Adipocyte (in vitro differentiated cells): ENCODE data around the gene TINAGL1.
A peak's percentile ranks its signal among the peaks of the same experiment; 100 is the strongest.

Source experiments
- DNase-seq: peaks from one replicate; pipeline ENCODE4 v3.0.0-alpha.2; 2015; ENCODE audit warnings: low read depth
- H3K27me3 ChIP-seq: replicated peaks from 2 replicates; pipeline ENCODE4 v1.7.0; 2013; ENCODE audit warnings: mild to moderate bottlenecking, low read length, moderate library complexity; ENCODE audit not compliant: control insufficient read depth, insufficient read depth
- H3K36me3 ChIP-seq: 2 replicates; pipeline ENCODE4 v1.7.0; 2013; ENCODE audit warnings: low read length, mild to moderate bottlenecking, moderate library complexity; ENCODE audit not compliant: control insufficient read depth, insufficient read depth, severe bottlenecking
- H3K4me1 ChIP-seq: 2 replicates; pipeline ENCODE4 v1.7.0; 2013; ENCODE audit warnings: mild to moderate bottlenecking, low read length, moderate library complexity; ENCODE audit not compliant: control insufficient read depth, insufficient read depth
- H3K4me3 ChIP-seq: 2 replicates; pipeline ENCODE4 v1.7.0; 2013; ENCODE audit warnings: mild to moderate bottlenecking, low read length, moderate library complexity
- H3K9ac ChIP-seq: 2 replicates; pipeline ENCODE4 v1.7.0; 2013; ENCODE audit warnings: mild to moderate bottlenecking, low read length, moderate library complexity
- H3K9me3 ChIP-seq: 2 replicates; pipeline ENCODE4 v1.7.0; 2013; ENCODE audit warnings: mild to moderate bottlenecking, low read length, moderate library complexity; ENCODE audit not compliant: control insufficient read depth

Gene TINAGL1

DNA sequence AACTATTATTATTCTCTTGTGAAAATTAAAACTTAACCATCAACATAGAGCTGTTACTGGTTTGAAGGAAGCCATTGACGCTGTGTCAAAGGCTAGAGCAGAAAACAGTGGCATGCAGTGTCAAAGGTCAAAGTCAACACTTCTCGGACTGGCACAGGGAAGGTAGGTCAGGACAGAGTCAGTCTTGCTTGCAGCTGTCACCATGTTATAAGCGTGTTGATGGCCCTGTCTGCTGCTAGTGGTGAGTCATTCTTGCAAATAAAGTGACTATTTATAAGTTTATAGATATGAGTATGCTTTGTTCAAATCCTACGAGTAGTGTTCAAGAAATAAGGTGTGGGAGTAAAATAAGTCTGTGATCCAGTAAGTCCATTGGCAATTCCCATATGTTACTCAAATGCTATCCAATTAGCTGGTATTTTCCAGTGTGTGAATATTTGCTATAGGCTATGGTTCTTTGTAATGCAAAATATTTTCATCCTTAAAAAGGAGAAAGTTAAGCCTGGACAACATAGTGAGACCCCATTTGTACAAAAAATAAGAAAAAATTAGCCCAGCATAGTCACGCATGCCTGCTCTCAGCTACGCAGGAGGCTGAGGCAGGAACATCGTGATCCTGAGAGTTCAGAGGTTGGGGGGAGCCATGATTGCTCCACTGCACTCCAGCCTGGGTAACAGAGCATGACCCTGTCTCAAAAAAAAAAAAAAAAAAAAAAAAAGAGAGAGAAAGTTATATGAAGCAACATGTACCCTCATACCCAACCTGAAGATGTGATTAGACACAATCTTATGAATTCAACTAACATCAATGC lies 26.3 kb upstream of the TINAGL1 start:
- Histone ChIP-seq H3K4me3 (peak overlapping the region; percentile 69), H3K9me3 (no peaks in the 10 kb centered on the region)
- peak; percentile 5 for DNase-seq

DNA sequence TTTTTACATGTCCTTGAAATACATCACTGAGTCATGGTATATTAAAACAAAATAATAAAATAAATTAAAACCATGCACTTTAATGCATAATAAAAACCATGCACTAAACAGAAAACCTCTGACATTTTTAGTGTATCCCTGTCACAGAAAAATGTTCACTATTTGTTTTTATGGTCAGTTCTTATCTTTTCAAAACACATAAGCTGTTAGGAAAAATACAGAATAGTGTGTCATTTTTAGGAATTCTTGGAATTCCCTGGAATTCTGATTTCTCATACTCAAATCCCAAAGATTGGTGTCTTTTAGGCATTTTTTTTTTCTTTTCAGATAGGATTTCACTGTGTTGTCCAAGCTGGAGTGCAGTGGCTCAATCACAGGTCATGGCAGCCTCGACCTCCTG lies 25.1 kb upstream of the TINAGL1 start:
- Histone ChIP-seq H3K27me3 (peaks cover 9% of the 10 kb centered on the region), H3K4me1 (peaks cover 22% of the 10 kb centered on the region), H3K36me3 (no peaks in the 10 kb centered on the region), H3K4me3 (no peak overlapping the region), H3K9ac (no peak overlapping the region), H3K9me3 (no peaks in the 10 kb centered on the region)
- no peak for DNase-seq

More for the DNA sequence above, 26.3 kb upstream of the TINAGL1 start:
- Histone ChIP-seq H3K4me1 (peaks cover 22% of the 10 kb centered on the region), H3K36me3 (no peaks in the 10 kb centered on the region), H3K9ac (no peak overlapping the region), H3K27me3 (peaks cover 18% of the 10 kb centered on the region)

DNA sequence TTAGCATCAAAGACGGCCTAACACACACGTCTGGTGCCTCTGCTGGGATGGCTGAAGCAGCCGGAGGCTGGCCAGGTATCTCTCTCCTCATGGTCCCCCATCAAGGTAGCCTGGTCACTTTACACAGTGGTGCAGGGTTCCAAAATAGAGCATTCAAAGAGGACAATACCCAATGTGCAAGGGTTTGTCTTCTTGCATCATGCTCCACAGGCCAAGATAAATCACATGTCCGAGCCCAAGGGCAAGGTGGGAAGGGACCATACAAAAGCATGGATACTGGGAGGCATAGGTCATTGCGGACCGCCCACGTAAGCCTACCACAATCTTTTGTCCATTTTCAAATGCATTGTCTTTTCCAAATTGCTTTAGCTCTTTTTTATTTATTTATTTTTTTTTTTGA lies 23.8 kb upstream of the TINAGL1 start:
- no peak overlapping the region for H3K9ac ChIP-seq
- DNase-seq = no peak
- peaks cover 22% of the 10 kb centered on the region for H3K4me1 ChIP-seq
- H3K36me3 ChIP-seq = no peaks in the 10 kb centered on the region
- H3K9me3 ChIP-seq = no peaks in the 10 kb centered on the region
- H3K4me3 ChIP-seq = no peak overlapping the region
- no peaks in the 10 kb centered on the region for H3K27me3 ChIP-seq

DNA sequence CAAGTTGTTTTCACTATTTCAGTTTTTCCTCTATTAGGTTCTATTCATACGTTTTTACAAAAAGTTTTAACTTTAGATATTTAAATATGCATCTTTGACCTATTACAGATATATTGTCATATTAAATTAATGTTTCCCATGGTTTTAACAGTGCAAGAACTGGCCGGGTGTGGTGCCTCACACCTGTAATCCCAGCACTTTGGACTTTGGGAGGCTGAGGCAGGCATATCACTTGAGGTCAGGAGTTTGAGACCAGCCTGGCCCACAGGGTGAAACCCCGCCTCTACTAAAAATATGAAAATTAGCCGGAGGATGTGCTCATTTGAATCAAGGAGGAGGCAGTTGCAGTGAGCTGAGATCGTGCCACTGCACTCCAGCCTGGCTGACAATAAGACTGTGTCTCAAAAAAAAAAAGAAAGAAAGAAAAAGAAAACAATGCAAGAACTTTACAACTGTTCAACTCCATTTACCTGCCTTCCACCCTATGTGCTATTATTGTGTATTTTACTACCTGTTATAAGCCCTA lies 19.8 kb upstream of the TINAGL1 start:
- DNase-seq = no peak
- H3K36me3 ChIP-seq = no peaks in the 10 kb centered on the region
- no peaks in the 10 kb centered on the region for H3K27me3 ChIP-seq
- no peak overlapping the region for H3K9ac ChIP-seq
- H3K9me3 ChIP-seq = peaks cover 4% of the 10 kb centered on the region
- no peaks in the 10 kb centered on the region for H3K4me1 ChIP-seq
- no peak overlapping the region for H3K4me3 ChIP-seq

DNA sequence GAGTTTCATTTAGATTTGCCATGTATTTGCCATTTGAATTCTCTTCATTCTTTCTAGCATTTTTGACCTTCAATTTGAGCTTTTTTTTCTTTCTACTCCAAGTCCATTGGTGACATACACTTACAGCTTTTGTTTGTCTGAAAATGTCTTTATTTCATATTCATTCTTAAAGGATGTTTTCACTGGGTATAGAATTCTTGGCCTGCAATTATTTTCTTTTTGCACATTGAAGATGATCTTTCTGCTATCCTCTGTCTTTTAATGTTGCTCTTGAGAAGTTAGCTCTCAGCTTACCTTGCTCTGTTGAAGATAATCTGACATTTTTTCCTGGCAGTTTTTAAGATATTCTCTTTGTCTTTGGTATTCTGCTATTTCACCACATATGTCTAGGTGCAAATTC lies 16.6 kb upstream of the TINAGL1 start:
- peaks cover 4% of the 10 kb centered on the region for H3K9me3 ChIP-seq
- no peaks in the 10 kb centered on the region for H3K36me3 ChIP-seq
- no peak for DNase-seq
- no peak overlapping the region for H3K9ac ChIP-seq
- no peak overlapping the region for H3K4me3 ChIP-seq
- no peaks in the 10 kb centered on the region for H3K27me3 ChIP-seq
- peaks cover 18% of the 10 kb centered on the region for H3K4me1 ChIP-seq

DNA sequence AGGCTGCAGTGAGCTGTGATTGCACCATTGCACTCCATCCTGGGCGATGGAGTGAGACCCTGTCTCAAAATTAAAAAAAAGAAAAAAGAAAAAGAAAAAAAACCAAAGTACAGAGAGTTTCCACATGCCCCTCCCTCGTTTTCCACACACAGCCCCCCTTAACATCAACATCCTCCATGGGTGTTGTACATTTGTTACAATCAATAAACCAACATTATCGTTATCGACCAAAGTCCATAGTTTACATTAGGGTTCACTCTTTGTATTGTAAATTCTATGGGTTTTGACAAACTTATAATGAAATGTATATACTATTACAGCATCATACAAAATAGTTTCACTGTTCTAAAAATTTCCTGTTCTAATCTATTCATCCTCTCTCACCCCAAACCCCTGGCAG lies 15.9 kb upstream of the TINAGL1 start:
- H3K9me3 ChIP-seq = peaks cover 4% of the 10 kb centered on the region
- DNase-seq = no peak

DNA sequence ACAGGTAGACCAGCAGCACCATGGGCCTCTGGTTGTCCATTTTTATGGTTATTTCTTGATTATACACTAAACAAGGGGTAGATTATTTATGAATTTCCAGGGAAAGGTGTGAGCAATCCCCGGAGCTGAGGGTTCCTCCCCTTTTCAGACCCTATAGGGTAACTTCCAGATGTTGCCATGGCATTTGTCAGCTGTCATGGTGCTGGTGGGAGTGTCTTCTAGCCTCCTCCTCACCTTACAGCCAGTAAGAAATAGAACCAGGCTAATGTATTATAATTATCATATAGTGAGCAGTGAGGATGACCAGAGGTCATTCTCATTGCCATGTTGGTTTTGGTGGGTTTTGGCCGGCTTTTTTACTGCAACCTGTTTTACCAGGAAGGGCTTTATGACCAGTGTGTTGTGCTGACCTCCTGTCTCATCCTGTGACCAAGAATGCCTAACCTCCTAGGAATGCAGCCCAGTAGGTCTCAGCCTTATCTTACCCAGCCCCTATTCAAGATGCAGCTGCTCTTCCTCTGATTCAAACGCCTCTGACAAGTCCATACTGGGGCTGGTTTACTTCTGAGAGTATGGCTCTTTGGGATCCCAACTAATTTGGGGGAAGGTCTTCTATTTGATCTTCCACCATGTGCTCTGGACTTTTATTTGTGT lies 13.5 kb upstream of the TINAGL1 start:
- no peak overlapping the region for H3K9ac ChIP-seq
- DNase-seq = no peak
- no peaks in the 10 kb centered on the region for H3K27me3 ChIP-seq
- H3K4me1 ChIP-seq = peaks cover 21% of the 10 kb centered on the region
- H3K9me3 ChIP-seq = peaks cover 4% of the 10 kb centered on the region
- H3K4me3 ChIP-seq = no peak overlapping the region
- H3K36me3 ChIP-seq = no peaks in the 10 kb centered on the region

More for the DNA sequence above, 15.9 kb upstream of the TINAGL1 start:
- no peaks in the 10 kb centered on the region for H3K36me3 ChIP-seq
- H3K27me3 ChIP-seq = no peaks in the 10 kb centered on the region
- peaks cover 20% of the 10 kb centered on the region for H3K4me1 ChIP-seq
- no peak overlapping the region for H3K9ac ChIP-seq
- no peak overlapping the region for H3K4me3 ChIP-seq

DNA sequence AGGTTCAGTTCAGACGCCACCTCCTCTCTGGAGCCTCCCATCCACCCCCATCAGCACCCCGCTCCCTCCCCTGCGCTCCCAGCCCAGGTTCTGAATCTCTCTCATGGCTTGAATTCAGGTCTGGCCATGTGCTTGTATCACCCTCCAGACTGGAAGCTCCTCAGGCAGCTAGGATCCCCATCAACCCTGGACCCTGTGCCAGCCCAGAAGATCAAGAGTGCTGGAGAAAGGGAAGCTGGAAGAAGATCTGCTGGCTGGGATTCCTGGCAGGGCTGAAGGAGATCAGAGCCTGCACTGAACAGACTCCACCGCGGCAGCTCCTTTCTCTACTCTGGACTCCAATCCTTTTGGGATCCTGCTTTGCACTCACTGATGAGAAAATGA lies 11.7 kb upstream of the TINAGL1 start:
- Histone ChIP-seq H3K4me1 (peaks cover 34% of the 10 kb centered on the region), H3K4me3 (no peak overlapping the region), H3K9me3 (peaks cover 4% of the 10 kb centered on the region), H3K9ac (peak overlapping the region; percentile 34), H3K27me3 (no peaks in the 10 kb centered on the region), H3K36me3 (no peaks in the 10 kb centered on the region)
- no peak for DNase-seq

DNA sequence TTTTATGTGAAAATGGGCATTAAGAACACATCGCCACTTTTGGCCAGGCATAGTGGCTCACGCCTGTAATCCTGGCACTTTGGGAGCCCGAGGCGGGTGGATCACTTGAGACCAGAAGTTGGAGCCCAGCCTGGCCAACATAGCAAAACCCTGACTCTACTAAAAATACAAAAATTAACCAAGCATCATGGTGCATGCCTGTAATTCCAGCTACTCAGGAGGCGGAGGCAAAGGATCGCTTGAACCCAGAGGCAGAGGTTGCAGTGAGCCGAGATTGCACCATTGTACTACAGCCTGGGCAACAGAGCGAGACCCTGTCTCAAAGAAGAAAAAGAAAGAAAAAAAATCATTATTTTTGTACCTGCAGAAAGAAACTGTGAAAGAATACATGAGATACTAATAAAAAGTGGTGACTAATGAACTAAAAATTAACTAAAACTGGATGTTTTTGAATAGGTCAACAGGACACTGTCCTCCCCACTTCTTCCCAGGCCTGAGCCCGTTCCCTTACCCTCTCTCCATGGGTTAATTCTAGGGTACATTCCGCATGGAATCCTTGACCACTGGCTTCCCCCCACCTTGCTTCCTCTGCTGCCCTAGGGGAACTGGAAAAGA lies 8.3 kb upstream of the TINAGL1 start:
- Histone ChIP-seq H3K9ac (no peak overlapping the region), H3K9me3 (no peaks in the 10 kb centered on the region), H3K27me3 (no peaks in the 10 kb centered on the region), H3K36me3 (no peaks in the 10 kb centered on the region), H3K4me3 (no peak overlapping the region), H3K4me1 (peaks cover 43% of the 10 kb centered on the region)
- no peak for DNase-seq

DNA sequence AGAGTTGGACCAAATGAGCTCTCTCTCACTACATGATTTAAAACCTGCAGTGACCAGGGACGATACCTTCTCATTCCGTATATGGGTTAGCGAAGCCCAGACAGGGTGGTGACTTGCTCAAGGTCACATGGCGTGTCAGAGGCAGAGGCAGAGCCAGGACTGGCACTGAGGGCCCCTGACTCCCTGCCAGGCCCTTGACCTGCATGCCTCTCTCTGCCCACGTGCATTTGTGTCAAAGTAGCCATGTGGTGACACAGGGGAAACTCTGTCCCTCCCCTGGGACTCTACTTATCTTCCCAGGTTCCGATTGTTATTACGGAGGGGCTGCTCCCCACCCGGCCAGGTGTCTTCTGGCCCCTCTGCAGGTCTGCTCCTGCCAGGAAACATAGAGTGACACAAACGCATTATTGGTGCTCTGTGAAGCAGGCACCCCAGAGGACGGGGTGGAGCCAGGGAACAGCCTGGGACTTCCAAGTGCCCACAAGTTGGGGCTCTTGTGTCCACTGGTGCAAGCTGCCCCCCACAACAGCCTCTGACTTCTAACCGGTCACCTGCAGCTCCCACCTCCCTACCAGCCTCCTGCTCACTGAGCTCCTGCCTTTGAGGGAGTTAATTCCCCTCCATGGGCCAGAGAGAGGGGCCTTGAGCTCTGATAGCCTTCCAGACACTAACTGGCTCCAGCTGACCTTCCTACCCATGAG lies 7.3 kb upstream of the TINAGL1 start:
- Histone ChIP-seq H3K27me3 (no peaks in the 10 kb centered on the region), H3K4me1 (peaks cover 47% of the 10 kb centered on the region), H3K36me3 (no peaks in the 10 kb centered on the region), H3K4me3 (no peak overlapping the region), H3K9me3 (no peaks in the 10 kb centered on the region), H3K9ac (no peak overlapping the region)
- no peak for DNase-seq
